SH-SY5Y (cell line): ENCODE data around the gene SLX4IP.

Source experiments
- GATA2 ChIP-seq: IDR thresholded peaks from 2 replicates; pipeline ENCODE4 v1.6.1; 2011; ENCODE audit warnings: mild to moderate bottlenecking, low read depth, low read length
- GATA3 ChIP-seq: IDR thresholded peaks from 2 replicates; pipeline ENCODE4 v1.6.1; 2011; ENCODE audit warnings: low read depth, mild to moderate bottlenecking, low read length, moderate library complexity

GRCh38 chr20:10675450-10675848 is 240.3 kb downstream of the SLX4IP start:
- no peak for TF ChIP-seq GATA2
- no peak for TF ChIP-seq GATA3
